ENCODE measurements around the gene SERBP1.

SERBP1 gene

GRCh38 chr1:67431156-67431765 lies 1.1 kb upstream of the SERBP1 start:
- CTCF ChIA-PET: interaction anchor here (1.3 to 6.8 kb wide), 4 partner anchors 12 to 84 kb away, joined by 4 to 35 read pairs (median 10); no protein-coding TSS in a partner anchor
- no peak for TF ChIP-seq CTCF (IDR thresholded peaks at IDR 0.05; ENCODE audit: insufficient read depth, low read length, missing control alignments)
- no peak for DNase-seq (ENCODE audit: low read depth, low spot score)
- POLR2A ChIA-PET: interaction anchor here (1.2 kb wide), 1 partner anchor 32 kb away, joined by 3 read pairs; no protein-coding TSS in a partner anchor
- H3K4me3 ChIP-seq (ENCODE audit: low read depth, low read length): peak overlapping the region; percentile 91

GRCh38 chr1:67429528-67430357 lies 459 bp downstream of the SERBP1 start:
- POLR2A ChIA-PET: interaction anchor here (0.6 to 1.2 kb wide), 3 partner anchors 11 to 73 kb away, joined by 3 to 5 read pairs (median 3); no protein-coding TSS in a partner anchor
- CTCF ChIA-PET: interaction anchor here (0.7 to 6.8 kb wide), 5 partner anchors 10 to 1237 kb away, joined by 3 to 35 read pairs (median 4); no protein-coding TSS in a partner anchor
- DNase-seq (ENCODE audit: low read depth, low spot score): no peak
- peak overlapping the region; percentile 91 for H3K4me3 ChIP-seq (ENCODE audit: low read depth, low read length)
- no peak for TF ChIP-seq CTCF (IDR thresholded peaks at IDR 0.05; ENCODE audit: insufficient read depth, low read length, missing control alignments)

GRCh38 chr1:67429011-67429527 lies 1.1 kb downstream of the SERBP1 start:
- H3K4me3 ChIP-seq (ENCODE audit: low read depth, low read length): peak overlapping the region; percentile 91
- no peak for TF ChIP-seq CTCF (IDR thresholded peaks at IDR 0.05; ENCODE audit: insufficient read depth, low read length, missing control alignments)
- ChIA-PET POLR2A (no interaction called here), CTCF (interaction anchor here (1.1 to 6.8 kb wide), 3 partner anchors 71 to 89 kb away, joined by 3 to 35 read pairs (median 16); no protein-coding TSS in a partner anchor)
- no peak for DNase-seq (ENCODE audit: low read depth, low spot score)

GRCh38 chr1:67427947-67428346 lies 2.3 kb downstream of the SERBP1 start:
- no peak for DNase-seq (ENCODE audit: low read depth, low spot score)
- CTCF ChIA-PET: interaction anchor here (0.6 to 6.8 kb wide), 5 partner anchors 61 to 215 kb away, joined by 3 to 35 read pairs (median 3); no protein-coding TSS in a partner anchor
- peak overlapping the region; percentile 91 for H3K4me3 ChIP-seq (ENCODE audit: low read depth, low read length)
- POLR2A ChIA-PET: no interaction called here
- no peak for TF ChIP-seq CTCF (IDR thresholded peaks at IDR 0.05; ENCODE audit: insufficient read depth, low read length, missing control alignments)

GRCh38 chr1:67427465-67427864 lies 2.7 kb downstream of the SERBP1 start:
- peak overlapping the region; percentile 91 for H3K4me3 ChIP-seq (ENCODE audit: low read depth, low read length)
- CTCF ChIA-PET: interaction anchor here (0.6 to 6.8 kb wide), 5 partner anchors 61 to 214 kb away, joined by 3 to 35 read pairs (median 3); no protein-coding TSS in a partner anchor
- no peak for DNase-seq (ENCODE audit: low read depth, low spot score)
- no peak for TF ChIP-seq CTCF (IDR thresholded peaks at IDR 0.05; ENCODE audit: insufficient read depth, low read length, missing control alignments)
- POLR2A ChIA-PET: no interaction called here
